HG02623 (cell line): ENCODE data around the gene PALLD.
"Not testable (repeated sequence)": the region's sequence is repeated elsewhere in the genome, so short reads cannot be mapped to it uniquely, and the experiment has no call there.

Experiments
- ATAC-seq: cut with Tn5 transposase; IDR thresholded peaks from one replicate; pipeline ENCODE4 v1.9.1; 2021; ENCODE audit warnings: moderate library complexity; ENCODE audit not compliant: unreplicated experiment

Gene PALLD

DNA sequence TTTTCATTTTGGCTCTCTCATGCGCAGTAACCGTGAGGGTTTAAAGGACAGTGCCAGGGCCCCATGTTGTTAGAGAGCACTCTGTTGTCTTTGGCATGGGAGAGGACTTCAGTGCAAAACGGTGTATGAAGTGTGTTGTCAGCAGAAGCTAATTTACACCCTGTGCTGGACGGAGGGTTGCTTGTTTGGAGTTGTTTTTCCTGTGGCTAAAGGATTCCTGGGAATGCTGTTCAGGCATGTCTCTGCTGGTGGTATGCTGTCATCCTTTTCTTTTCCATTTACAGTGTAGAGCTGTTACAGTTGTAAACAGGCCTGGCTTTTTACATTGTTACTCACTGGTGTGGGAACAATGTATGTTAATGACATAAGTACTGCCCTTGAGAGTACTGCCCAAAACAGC, 306.9 kb downstream of the PALLD start:
- no peak for ATAC-seq

GRCh38 chr4:168804146-168804545, 307.3 kb downstream of the PALLD start:
- no peak for ATAC-seq

DNA sequence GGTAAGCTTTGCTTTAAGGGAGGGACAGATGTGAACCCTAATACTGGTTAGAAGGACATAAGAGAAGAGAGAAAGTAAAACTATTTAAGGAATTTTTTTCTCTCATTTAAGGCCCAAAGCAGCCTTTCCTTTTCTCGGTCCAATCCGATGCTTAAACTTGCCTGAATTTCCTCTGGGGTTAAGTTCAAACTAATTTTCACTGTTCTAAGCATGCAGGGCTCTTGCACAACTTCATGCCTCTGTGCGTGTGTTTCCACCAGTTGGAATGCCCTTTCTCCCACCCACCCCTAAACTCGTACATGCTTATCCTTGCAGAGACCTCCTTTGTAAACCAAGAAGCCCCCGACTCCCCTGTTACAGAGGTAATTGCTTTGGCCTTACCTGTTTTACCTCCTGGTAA, 308.5 kb downstream of the PALLD start:
- ATAC-seq: no peak

DNA sequence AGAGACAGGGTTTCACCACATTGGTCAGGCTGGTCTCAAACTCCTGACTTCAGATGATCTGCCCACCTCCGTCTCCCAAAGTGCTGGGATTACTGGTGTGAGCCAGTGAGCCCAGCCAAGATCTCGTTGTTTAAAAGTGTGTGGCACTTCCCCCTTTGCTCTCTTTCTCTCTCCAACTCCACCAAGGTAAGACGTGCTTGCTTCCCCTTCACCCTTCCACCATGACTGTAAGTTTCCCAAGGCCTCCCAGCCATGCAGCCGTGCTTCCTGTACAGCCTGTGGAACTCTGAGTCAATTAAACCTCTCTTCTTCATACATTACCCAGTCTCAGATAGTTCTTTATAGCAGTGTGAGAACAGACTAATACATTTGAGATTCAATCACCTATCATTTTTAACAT, 309.4 kb downstream of the PALLD start:
- ATAC-seq: not testable (repeated sequence)

- ATAC-seq: no peak
Measured at GRCh38 chr4:168811207-168811606, 314.4 kb downstream of the PALLD start.

DNA sequence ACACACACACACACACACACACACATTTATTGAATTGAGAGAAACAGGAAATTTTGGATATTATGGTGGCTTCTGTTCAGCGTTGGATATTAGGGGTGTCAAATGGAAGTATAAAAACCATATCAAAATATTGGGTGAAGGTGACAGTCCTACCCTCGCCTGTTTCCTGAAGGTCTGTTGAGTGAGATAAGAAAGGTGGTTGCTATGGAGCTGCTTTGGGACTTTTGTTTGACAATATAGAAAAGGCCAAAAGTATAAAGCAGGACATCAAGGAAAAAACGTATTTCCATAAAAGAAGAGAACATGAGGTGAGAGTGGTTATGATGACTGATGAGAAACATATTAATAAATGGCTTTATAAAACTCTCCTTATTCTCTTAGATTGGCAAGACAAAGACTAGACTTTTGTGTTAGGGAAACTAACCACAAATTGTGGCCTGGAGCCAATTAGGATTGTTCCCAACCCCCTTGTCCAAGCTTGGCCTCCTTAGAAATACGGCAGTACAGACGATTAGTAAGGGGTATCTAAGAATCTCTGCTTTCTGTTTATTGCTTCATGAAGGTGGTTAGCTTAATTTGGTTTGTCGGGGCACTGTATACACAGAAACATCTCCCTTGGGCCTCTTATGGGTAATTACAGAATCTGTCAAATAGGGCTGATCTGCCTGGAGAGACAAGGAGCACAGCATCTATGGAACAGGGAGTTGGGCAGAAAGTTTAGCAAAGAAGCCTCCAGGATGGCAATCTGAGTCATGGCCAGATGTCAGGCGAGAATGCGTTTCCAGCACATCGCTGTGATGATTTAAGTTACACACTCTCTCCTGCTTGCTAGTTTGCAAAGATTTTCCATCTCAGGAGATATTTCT, 315.2 kb downstream of the PALLD start:
- ATAC-seq: no peak

- ATAC-seq: no peak
Measured at GRCh38 chr4:168812806-168813205, 316.0 kb downstream of the PALLD start.

DNA sequence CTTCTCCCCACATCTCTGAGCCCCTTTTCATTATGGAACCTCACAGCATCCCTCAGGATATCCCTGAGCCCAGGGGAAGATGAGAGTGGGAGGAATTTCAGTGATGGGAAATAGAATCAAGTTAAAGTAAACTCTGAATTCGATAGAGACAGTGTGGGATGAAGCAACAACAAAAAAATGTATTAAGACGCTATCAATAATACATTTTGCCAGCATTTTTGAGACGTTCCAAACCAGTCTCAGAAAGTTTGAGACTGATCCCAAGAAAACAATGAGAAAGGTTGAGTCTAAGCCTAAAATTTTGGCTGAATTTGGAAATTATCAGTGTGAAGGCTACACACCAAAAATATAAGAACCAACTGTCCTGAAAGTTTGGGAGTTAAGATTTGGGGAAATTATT, 317.0 kb downstream of the PALLD start:
- ATAC-seq: no peak

DNA sequence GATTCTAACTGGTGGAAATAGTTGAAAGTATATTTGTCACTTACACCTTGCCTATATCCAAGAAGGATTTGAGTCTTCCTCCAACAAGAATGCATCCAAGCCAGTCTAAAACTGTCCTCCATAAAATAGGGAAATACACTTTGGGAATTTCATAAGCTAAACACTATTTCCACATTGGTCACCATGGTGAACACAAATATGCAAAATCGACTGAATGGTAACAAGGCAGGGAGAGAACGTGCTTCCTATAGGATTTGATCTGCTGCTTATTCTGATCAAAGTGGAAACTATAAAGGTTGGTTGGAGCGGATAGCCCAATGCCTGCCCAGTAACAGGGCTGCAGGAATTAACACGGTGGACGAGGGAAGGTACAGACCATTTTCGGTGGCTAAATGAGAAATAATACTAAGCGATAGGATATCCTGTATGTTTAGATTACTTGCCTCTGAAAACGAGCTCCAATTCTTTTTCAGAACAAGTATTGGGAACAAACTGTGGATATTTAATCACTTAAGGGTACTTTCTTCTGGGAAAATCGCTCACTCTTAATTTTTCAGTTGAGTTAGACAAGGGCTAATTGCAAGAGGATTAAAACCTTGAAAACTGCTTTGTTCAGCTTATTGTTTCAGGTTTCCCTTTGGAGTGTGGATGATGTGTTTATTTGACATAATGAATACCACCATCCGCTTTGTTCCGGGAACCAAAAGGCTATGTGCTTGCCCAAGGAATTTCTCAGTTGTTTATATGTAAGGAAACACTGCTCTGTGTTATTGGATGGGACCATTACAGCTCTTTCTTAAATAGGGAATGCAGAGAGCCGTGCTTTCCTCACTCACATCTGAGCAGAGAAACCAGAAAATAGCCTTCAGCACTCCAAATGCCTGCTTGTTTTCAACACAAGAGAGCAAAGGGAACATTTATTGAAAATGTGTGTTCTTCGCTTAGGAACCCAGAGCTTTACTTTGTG, 318.8 kb downstream of the PALLD start:
- no peak for ATAC-seq

DNA sequence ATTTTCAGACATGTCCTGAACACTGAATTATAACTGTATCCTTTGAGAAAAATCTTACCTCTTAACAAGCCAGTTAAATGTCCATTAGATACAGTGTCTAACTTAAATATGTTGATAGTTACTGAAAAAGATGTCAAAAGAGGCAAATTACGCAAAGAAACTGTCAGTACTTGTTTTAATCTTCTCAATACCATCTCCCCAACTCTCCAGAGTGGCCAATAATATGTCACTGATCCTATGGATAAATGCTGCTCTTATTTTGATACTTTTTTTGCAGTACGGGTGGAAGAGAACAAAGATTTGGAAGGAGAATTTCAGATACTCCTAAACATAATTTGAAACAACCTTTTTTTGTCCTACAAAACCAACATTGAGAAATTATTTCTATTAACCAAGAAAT, 320.5 kb downstream of the PALLD start:
- ATAC-seq: no peak

- ATAC-seq: no peak
Measured at GRCh38 chr4:168822481-168822880, 325.6 kb downstream of the PALLD start.

GRCh38 chr4:168825975-168826374, 329.1 kb downstream of the PALLD start:
- ATAC-seq: no peak

DNA sequence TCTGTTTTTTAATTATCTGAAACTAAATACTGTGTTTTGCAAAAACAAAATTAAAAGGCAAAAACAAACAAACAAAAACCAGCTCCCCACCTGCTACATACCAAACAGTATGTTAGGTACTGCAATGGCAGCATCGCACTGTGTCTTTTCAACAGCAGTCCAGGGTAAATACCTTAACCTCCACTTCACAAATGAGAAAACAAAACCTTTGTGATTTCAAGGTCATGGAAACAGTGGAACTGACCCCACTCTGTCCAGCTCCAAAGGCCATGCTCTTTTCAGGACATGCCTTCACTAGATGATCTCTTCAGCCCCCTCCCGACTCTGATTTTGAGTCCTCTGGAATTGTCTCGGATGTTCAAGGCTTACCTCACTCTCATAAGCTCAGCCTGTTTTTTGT, 329.8 kb downstream of the PALLD start:
- no peak for ATAC-seq

- ATAC-seq: no peak
Measured at GRCh38 chr4:168830777-168831512, 334.1 kb downstream of the PALLD start.

DNA sequence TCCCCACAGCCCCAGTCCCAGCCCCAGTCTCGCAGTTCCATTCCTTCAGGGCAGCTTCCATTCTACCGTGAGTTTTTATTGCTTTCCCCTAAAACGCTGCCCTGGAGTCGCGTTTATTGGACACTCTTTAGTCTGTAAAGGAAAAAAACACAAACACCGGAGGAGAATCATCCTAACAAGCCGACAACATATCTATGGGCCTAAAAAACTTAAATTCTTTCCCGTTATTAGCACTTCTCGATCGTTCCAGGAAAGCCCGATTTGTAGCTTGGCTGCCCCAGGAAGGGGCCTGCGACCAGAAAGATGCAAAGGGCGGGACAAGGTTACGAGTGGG, 334.7 kb downstream of the PALLD start:
- no peak for ATAC-seq

- peak; percentile 89 for ATAC-seq
Measured at GRCh38 chr4:168831919-168832762, 335.3 kb downstream of the PALLD start.

DNA sequence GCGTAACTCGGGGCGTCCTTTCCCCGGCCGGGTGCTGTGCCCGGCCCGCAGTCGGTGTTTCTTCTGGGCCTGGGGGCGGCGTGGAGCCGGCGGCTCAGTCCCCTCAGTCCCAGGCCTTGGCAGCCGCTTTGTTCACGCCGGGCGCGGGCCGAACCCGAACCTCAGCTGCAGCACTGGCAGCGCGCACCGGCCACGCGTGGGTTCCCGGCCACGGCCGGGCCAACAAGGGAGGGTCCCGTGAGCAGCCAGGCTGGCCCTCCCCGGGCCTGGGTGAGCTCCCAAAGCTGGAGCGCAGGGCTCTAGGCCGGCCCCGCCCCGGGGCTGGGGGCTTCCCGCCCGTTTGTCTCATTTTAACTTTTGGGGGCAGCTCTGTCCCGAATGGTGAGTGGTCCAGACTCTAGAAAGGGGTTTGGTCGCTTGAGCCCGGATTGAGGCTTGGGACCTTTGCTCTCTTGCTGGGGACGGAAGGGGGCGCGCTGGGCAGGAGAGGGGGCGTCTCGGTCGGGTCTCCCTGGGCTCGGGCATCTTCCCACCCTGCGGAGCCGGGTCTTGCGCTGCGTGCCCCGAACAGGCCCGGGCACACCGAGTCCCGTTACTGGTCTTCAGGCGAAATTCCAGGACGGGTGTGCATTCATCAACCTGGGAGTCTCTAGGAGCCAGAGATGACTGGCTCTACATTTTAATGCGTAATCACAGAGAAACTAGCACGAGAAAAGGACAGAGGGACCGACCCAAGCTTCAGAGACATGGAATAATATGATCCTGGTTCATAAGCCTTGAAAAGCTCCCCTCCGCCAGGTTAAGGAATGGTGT, 336.1 kb downstream of the PALLD start:
- no peak for ATAC-seq

- no peak for ATAC-seq
Measured at GRCh38 chr4:168833881-168834280, 337.0 kb downstream of the PALLD start.

DNA sequence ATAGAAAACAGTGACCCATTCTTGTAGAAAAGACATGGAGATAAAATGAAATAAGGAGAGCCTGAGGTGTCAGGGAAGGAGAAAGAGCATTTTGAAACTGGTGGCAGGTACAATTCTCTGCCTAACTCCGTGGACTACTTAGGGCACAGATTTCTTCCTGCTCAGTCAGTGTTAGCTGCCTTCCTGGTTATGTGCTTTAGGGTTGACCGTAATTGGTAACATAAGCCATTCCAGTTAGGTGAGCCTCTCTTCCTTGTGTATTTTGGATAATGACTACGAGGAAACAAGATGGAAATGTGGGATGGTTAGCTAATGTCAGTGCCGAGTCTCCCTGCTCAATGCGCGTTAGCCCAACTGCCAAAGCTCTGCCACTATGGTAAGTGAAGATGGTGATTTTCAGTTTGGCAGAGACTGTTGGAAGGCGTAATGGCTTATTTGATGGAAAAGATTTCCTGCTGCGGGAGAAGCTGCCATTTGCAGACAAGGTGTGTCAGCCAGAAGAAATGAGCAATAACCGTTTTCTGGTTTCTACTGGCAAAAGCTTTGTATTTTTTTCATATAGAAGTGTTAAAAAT, 339.1 kb downstream of the PALLD start:
- no peak for ATAC-seq
